Stimulated activated CD8-positive, alpha-beta memory T cell treated with anti-CD3 and anti-CD28 coated beads, Interleukin-4, amount 100 ng/mL, for 24 hours (primary cell): ENCODE results near the gene CALCB.

Source experiments
- DNase-seq: peaks from one replicate; pipeline ENCODE4 v3.0.0-alpha.2; 2020; ENCODE audit warnings: low read depth

CALCB gene

GRCh38 chr11:15074206-15075161 lies 1.1 kb downstream of the CALCB start:
- DNase-seq, result peak; percentile 80

GRCh38 chr11:15075162-15075526 lies 1.8 kb downstream of the CALCB start:
- DNase-seq, result no peak

- DNase-seq, result no peak
Observed at GRCh38 chr11:15091175-15091574, 17.8 kb downstream of the CALCB start.

- DNase-seq, result no peak
Observed at GRCh38 chr11:15091625-15092024, 18.2 kb downstream of the CALCB start.

GRCh38 chr11:15093432-15093831 lies 20.0 kb downstream of the CALCB start:
- no peak for DNase-seq

- no peak for DNase-seq
Observed at GRCh38 chr11:15095736-15096228, 22.4 kb downstream of the CALCB start.

- no peak for DNase-seq
Observed at GRCh38 chr11:15097411-15097810, 24.0 kb downstream of the CALCB start.

- no peak for DNase-seq
Observed at GRCh38 chr11:15099267-15099666, 25.9 kb downstream of the CALCB start.

GRCh38 chr11:15101072-15101709 lies 27.8 kb downstream of the CALCB start:
- peak; percentile 24 for DNase-seq

GRCh38 chr11:15104166-15104565 lies 30.8 kb downstream of the CALCB start:
- DNase-seq, result no peak

- DNase-seq, result no peak
Observed at GRCh38 chr11:15106201-15106965, 33.0 kb downstream of the CALCB start.

- no peak for DNase-seq
Observed at GRCh38 chr11:15107730-15108515, 34.5 kb downstream of the CALCB start.

- DNase-seq, result no peak
Observed at GRCh38 chr11:15108592-15109130, 35.3 kb downstream of the CALCB start.

- DNase-seq, result no peak
Observed at GRCh38 chr11:15109602-15110001, 36.2 kb downstream of the CALCB start.

- DNase-seq, result no peak
Observed at GRCh38 chr11:15111215-15111614, 37.8 kb downstream of the CALCB start.

GRCh38 chr11:15112131-15112541 lies 38.7 kb downstream of the CALCB start:
- DNase-seq, result no peak

GRCh38 chr11:15113381-15113780 lies 40.0 kb downstream of the CALCB start:
- DNase-seq, result no peak

- no peak for DNase-seq
Observed at GRCh38 chr11:15114501-15115475, 41.4 kb downstream of the CALCB start, which contains the start of gene INSC. Gene INSC, plus strand, starts transcription at chr11:15114923. Its CDS starts 34,252 bp downstream, at chr11:15149175.

- DNase-seq, result no peak
Observed at GRCh38 chr11:15115686-15116085, 42.3 kb downstream of the CALCB start.

GRCh38 chr11:15117751-15118150 lies 44.4 kb downstream of the CALCB start:
- no peak for DNase-seq
